Adrenal gland (tissue), 5 donors: ENCODE results near the gene LIMS2.

Source experiments
- CTCF ChIP-seq, 6 experiments: fragments of 450-650 bp in 4 of 6; fragments of 200-600 bp in 2 of 6; sonication (generic) in 1 of 6; IDR thresholded peaks; 1 replicate in 5 of 6; 2 replicates in 1 of 6; pipeline versions ENCODE4 v1.5.1 to v1.8.0; 2016 to 2021; ENCODE audit warnings: antibody characterized with exemption in 6 of 6, mild to moderate bottlenecking in 2 of 6, moderate library complexity in 1 of 6
- POLR2A ChIP-seq, 2 donors: fragments of 450-650 bp; IDR thresholded peaks; one replicate each; pipeline ENCODE4 v1.6.1; 2017; ENCODE audit warnings: antibody characterized with exemption in 2 of 2, mild to moderate bottlenecking in 2 of 2, moderate library complexity in 1 of 2
- donor health status: DM: no; HTN: no; CAD: no.

DNA sequence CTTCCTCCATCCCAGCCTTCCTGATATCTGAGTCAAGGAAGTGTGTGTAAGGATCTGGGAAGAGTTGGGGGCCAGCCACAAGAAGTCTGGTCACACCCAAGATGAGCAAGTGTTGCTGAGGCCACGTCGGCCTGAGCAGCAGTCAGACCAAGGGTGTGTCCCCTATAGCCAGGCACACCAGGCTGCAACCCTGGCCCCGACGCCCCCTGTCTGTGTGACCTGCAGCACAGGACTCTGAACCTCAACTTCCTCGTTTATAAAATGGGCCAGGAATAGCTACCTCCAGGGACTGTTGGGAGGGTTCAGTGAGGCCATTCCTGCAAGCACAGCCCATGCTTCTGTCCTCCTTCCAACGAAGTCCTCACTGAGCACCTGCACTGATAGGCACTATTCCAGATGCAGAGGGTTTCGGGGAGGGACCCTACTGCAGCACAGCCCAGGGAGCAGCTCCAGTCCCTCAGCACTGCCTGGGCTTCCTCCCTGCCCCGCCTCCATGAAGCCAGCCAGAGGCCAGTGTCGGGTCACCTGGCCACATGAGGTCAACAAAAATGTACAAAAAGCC, 13.3 kb downstream of the LIMS2 start:
- TF ChIP-seq CTCF (IDR thresholded peaks at IDR 0.05) (no peak), POLR2A (IDR thresholded peaks at IDR 0.05) (no peak)
